Vagina (tissue), 2 donors: ENCODE measurements around the gene EP400.

Experiments used
- CTCF ChIP-seq, 3 experiments: fragments of 450-650 bp in 2 of 3; fragments of 200-600 bp in 1 of 3; sonication (generic) in 1 of 3; IDR thresholded peaks; one replicate each; pipeline ENCODE4 v1.5.1; 2017 to 2019; ENCODE audit warnings: antibody characterized with exemption in 3 of 3, mild to moderate bottlenecking in 2 of 3, moderate library complexity in 2 of 3
- POLR2AphosphoS5 ChIP-seq, 2 donors: sonication (generic); formaldehyde crosslinking; IDR thresholded peaks; one replicate each; pipeline ENCODE4 v1.9.0; 2017; ENCODE audit warnings: antibody characterized with exemption in 2 of 2, mild to moderate bottlenecking in 2 of 2, low read depth in 1 of 2; ENCODE audit not compliant: insufficient read depth in 1 of 2

GRCh38 chr12:131904346-131904745 is 45.4 kb upstream of the EP400 start:
- TF ChIP-seq CTCF (IDR thresholded peaks at IDR 0.05): no peak
- no peak for TF ChIP-seq POLR2AphosphoS5 (IDR thresholded peaks at IDR 0.05; ENCODE audit: insufficient read depth in 1 of 2, low read depth in 1 of 2)
